Measurements from ENCODE around the gene SLC15A5.

GRCh38 chr12:16238661-16239060, 38.8 kb downstream of the SLC15A5 start:
- TF ChIP-seq, protein P1, sequence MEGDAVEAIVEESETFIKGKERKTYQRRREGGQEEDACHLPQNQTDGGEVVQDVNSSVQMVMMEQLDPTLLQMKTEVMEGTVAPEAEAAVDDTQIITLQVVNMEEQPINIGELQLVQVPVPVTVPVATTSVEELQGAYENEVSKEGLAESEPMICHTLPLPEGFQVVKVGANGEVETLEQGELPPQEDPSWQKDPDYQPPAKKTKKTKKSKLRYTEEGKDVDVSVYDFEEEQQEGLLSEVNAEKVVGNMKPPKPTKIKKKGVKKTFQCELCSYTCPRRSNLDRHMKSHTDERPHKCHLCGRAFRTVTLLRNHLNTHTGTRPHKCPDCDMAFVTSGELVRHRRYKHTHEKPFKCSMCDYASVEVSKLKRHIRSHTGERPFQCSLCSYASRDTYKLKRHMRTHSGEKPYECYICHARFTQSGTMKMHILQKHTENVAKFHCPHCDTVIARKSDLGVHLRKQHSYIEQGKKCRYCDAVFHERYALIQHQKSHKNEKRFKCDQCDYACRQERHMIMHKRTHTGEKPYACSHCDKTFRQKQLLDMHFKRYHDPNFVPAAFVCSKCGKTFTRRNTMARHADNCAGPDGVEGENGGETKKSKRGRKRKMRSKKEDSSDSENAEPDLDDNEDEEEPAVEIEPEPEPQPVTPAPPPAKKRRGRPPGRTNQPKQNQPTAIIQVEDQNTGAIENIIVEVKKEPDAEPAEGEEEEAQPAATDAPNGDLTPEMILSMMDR (IDR thresholded peaks at IDR 0.05; ENCODE audit: insufficient read depth, low read length, poor library complexity, severe bottlenecking) = no peak
- no peak for TF ChIP-seq EZH2phosphoT487 (conservative IDR thresholded peaks at IDR 0.05; ENCODE audit: low read length)
